Measurements from ENCODE around the gene GUCY1A1. TPM values are rescaled to one million over a fixed set of nuclear protein-coding genes. Genes with fewer than 3 reads are reported as not detected.

The GUCY1A1 gene
- polyA plus RNA-seq, 4 donors, result 1.3 to 8.1 (median 6.4) TPM

GRCh38 chr4:155705664-155706063 lies 39.0 kb downstream of the GUCY1A1 start:
- no peaks in the 10 kb centered on the region for H3K27me3 ChIP-seq (ENCODE audit: control insufficient read depth in 3 of 3, insufficient read depth in 3 of 3, low read length in 3 of 3)
- DNase-seq, result peak; percentile 53 to 72
- no peak for FAIRE-seq
- H3K27ac ChIP-seq (ENCODE audit: low read depth in 1 of 3, low read length in 2 of 3), result peak overlapping the region in 2 of 3 donors; percentile 44 to 52
- H3K4me1 ChIP-seq (ENCODE audit: control insufficient read depth in 3 of 3, insufficient read depth in 2 of 3, low read depth in 1 of 3, low read length in 2 of 3), result peaks cover 0 to 26% (median 5%) of the 10 kb centered on the region in 3 donors
- 6 to 22% (median 7%) methylated on average over 2 of the region's 2 CpGs for WGBS, 3 donors
- H3K9me3 ChIP-seq (ENCODE audit: control insufficient read depth in 2 of 2, insufficient read depth in 1 of 2, low read depth in 1 of 2, low read length in 1 of 2), result no peaks in the 10 kb centered on the region
- no peak overlapping the region for H3K4me3 ChIP-seq (ENCODE audit: low read depth in 1 of 3, low read length in 3 of 3)
- peaks cover 0 to 4% (median 0%) of the 10 kb centered on the region in 3 donors for H3K36me3 ChIP-seq (ENCODE audit: control insufficient read depth in 3 of 3, insufficient read depth in 2 of 3, low read depth in 1 of 3, low read length in 3 of 3)

- Histone ChIP-seq H3K27me3 (ENCODE audit: control insufficient read depth in 3 of 3, insufficient read depth in 3 of 3, low read length in 3 of 3) (no peaks in the 10 kb centered on the region), H3K27ac (ENCODE audit: low read depth in 1 of 3, low read length in 2 of 3) (peak overlapping the region in 1 of 3 donors; percentile 52), H3K4me3 (ENCODE audit: low read depth in 1 of 3, low read length in 3 of 3) (no peak overlapping the region), H3K36me3 (ENCODE audit: control insufficient read depth in 3 of 3, insufficient read depth in 2 of 3, low read depth in 1 of 3, low read length in 3 of 3) (peaks cover 0 to 6% (median 0%) of the 10 kb centered on the region in 3 donors), H3K9me3 (ENCODE audit: control insufficient read depth in 2 of 2, insufficient read depth in 1 of 2, low read depth in 1 of 2, low read length in 1 of 2) (no peaks in the 10 kb centered on the region), H3K4me1 (ENCODE audit: control insufficient read depth in 3 of 3, insufficient read depth in 2 of 3, low read depth in 1 of 3, low read length in 2 of 3) (peaks cover 0 to 26% (median 5%) of the 10 kb centered on the region in 3 donors)
- WGBS, 3 donors, result 15 to 32% (median 31%) methylated on average over 2 of the region's 2 CpGs
- FAIRE-seq (no peak), DNase-seq (no peak)
Observed at GRCh38 chr4:155706147-155706546, 39.5 kb downstream of the GUCY1A1 start.

GRCh38 chr4:155707251-155707650 lies 40.6 kb downstream of the GUCY1A1 start:
- Histone ChIP-seq H3K9me3 (ENCODE audit: control insufficient read depth in 2 of 2, insufficient read depth in 1 of 2, low read depth in 1 of 2, low read length in 1 of 2) (no peaks in the 10 kb centered on the region), H3K27ac (ENCODE audit: low read depth in 1 of 3, low read length in 2 of 3) (no peak overlapping the region), H3K4me3 (ENCODE audit: low read depth in 1 of 3, low read length in 3 of 3) (no peak overlapping the region), H3K4me1 (ENCODE audit: control insufficient read depth in 3 of 3, insufficient read depth in 2 of 3, low read depth in 1 of 3, low read length in 2 of 3) (peaks cover 0 to 24% (median 5%) of the 10 kb centered on the region in 3 donors), H3K36me3 (ENCODE audit: control insufficient read depth in 3 of 3, insufficient read depth in 2 of 3, low read depth in 1 of 3, low read length in 3 of 3) (peaks cover 0 to 10% (median 0%) of the 10 kb centered on the region in 3 donors), H3K27me3 (ENCODE audit: control insufficient read depth in 3 of 3, insufficient read depth in 3 of 3, low read length in 3 of 3) (no peaks in the 10 kb centered on the region)
- DNase-seq (no peak), FAIRE-seq (no peak)
- WGBS, 3 donors, result 88 to 95% (median 94%) methylated on average over 5 of the region's 5 CpGs

GRCh38 chr4:155708782-155709181 lies 42.1 kb downstream of the GUCY1A1 start:
- H3K4me1 ChIP-seq (ENCODE audit: control insufficient read depth in 3 of 3, insufficient read depth in 2 of 3, low read depth in 1 of 3, low read length in 2 of 3), result peaks cover 0 to 17% (median 5%) of the 10 kb centered on the region in 3 donors
- H3K27ac ChIP-seq (ENCODE audit: low read depth in 1 of 3, low read length in 2 of 3), result no peak overlapping the region
- H3K4me3 ChIP-seq (ENCODE audit: low read depth in 1 of 3, low read length in 3 of 3), result no peak overlapping the region
- FAIRE-seq (no peak), DNase-seq (no peak)
- H3K9me3 ChIP-seq (ENCODE audit: control insufficient read depth in 2 of 2, insufficient read depth in 1 of 2, low read depth in 1 of 2, low read length in 1 of 2), result no peaks in the 10 kb centered on the region
- 78 to 85% (median 84%) methylated on average over 1 of the region's 1 CpG for WGBS, 3 donors
- no peaks in the 10 kb centered on the region for H3K27me3 ChIP-seq (ENCODE audit: control insufficient read depth in 3 of 3, insufficient read depth in 3 of 3, low read length in 3 of 3)
- H3K36me3 ChIP-seq (ENCODE audit: control insufficient read depth in 3 of 3, insufficient read depth in 2 of 3, low read depth in 1 of 3, low read length in 3 of 3), result peaks cover 0 to 17% (median 0%) of the 10 kb centered on the region in 3 donors

- peaks cover 0 to 17% (median 0%) of the 10 kb centered on the region in 3 donors for H3K36me3 ChIP-seq (ENCODE audit: control insufficient read depth in 3 of 3, insufficient read depth in 2 of 3, low read depth in 1 of 3, low read length in 3 of 3)
- peaks cover 0 to 8% (median 3%) of the 10 kb centered on the region in 3 donors for H3K4me1 ChIP-seq (ENCODE audit: control insufficient read depth in 3 of 3, insufficient read depth in 2 of 3, low read depth in 1 of 3, low read length in 2 of 3)
- WGBS, 3 donors, result 69 to 91% (median 80%) methylated on average over 4 of the region's 4 CpGs
- no peaks in the 10 kb centered on the region for H3K9me3 ChIP-seq (ENCODE audit: control insufficient read depth in 2 of 2, insufficient read depth in 1 of 2, low read depth in 1 of 2, low read length in 1 of 2)
- DNase-seq, result no peak
- H3K27me3 ChIP-seq (ENCODE audit: control insufficient read depth in 3 of 3, insufficient read depth in 3 of 3, low read length in 3 of 3), result no peaks in the 10 kb centered on the region
- FAIRE-seq, result no peak
- H3K27ac ChIP-seq (ENCODE audit: low read depth in 1 of 3, low read length in 2 of 3), result no peak overlapping the region
- no peak overlapping the region for H3K4me3 ChIP-seq (ENCODE audit: low read depth in 1 of 3, low read length in 3 of 3)
Observed at GRCh38 chr4:155709918-155710317, 43.3 kb downstream of the GUCY1A1 start.

GRCh38 chr4:155711556-155711955 lies 44.9 kb downstream of the GUCY1A1 start:
- WGBS, 3 donors, result 71 to 86% (median 77%) methylated on average over 1 of the region's 1 CpG
- peak; percentile 10 for FAIRE-seq
- H3K9me3 ChIP-seq (ENCODE audit: control insufficient read depth in 2 of 2, insufficient read depth in 1 of 2, low read depth in 1 of 2, low read length in 1 of 2), result no peaks in the 10 kb centered on the region
- H3K27ac ChIP-seq (ENCODE audit: low read depth in 1 of 3, low read length in 2 of 3), result no peak overlapping the region
- no peak overlapping the region for H3K4me3 ChIP-seq (ENCODE audit: low read depth in 1 of 3, low read length in 3 of 3)
- H3K27me3 ChIP-seq (ENCODE audit: control insufficient read depth in 3 of 3, insufficient read depth in 3 of 3, low read length in 3 of 3), result no peaks in the 10 kb centered on the region
- H3K4me1 ChIP-seq (ENCODE audit: control insufficient read depth in 3 of 3, insufficient read depth in 2 of 3, low read depth in 1 of 3, low read length in 2 of 3), result no peaks in the 10 kb centered on the region
- peaks cover 0 to 17% (median 0%) of the 10 kb centered on the region in 3 donors for H3K36me3 ChIP-seq (ENCODE audit: control insufficient read depth in 3 of 3, insufficient read depth in 2 of 3, low read depth in 1 of 3, low read length in 3 of 3)
- DNase-seq, result no peak

- H3K4me3 ChIP-seq (ENCODE audit: low read depth in 1 of 3, low read length in 3 of 3), result no peak overlapping the region
- no peak for DNase-seq
Observed at GRCh38 chr4:155712846-155713245, 46.2 kb downstream of the GUCY1A1 start.

GRCh38 chr4:155713911-155714310 lies 47.3 kb downstream of the GUCY1A1 start:
- WGBS, 3 donors, result 52 to 78% (median 56%) methylated on average over 1 of the region's 1 CpG
- no peak overlapping the region for H3K27ac ChIP-seq (ENCODE audit: low read depth in 1 of 3, low read length in 2 of 3)
- H3K4me3 ChIP-seq (ENCODE audit: low read depth in 1 of 3, low read length in 3 of 3), result no peak overlapping the region
- H3K9me3 ChIP-seq (ENCODE audit: control insufficient read depth in 2 of 2, insufficient read depth in 1 of 2, low read depth in 1 of 2, low read length in 1 of 2), result no peaks in the 10 kb centered on the region
- H3K27me3 ChIP-seq (ENCODE audit: control insufficient read depth in 3 of 3, insufficient read depth in 3 of 3, low read length in 3 of 3), result no peaks in the 10 kb centered on the region
- peaks cover 0 to 18% (median 0%) of the 10 kb centered on the region in 3 donors for H3K36me3 ChIP-seq (ENCODE audit: control insufficient read depth in 3 of 3, insufficient read depth in 2 of 3, low read depth in 1 of 3, low read length in 3 of 3)
- H3K4me1 ChIP-seq (ENCODE audit: control insufficient read depth in 3 of 3, insufficient read depth in 2 of 3, low read depth in 1 of 3, low read length in 2 of 3), result no peaks in the 10 kb centered on the region
- DNase-seq (no peak), FAIRE-seq (no peak)

More at GRCh38 chr4:155712846-155713245, 46.2 kb downstream of the GUCY1A1 start:
- H3K36me3 ChIP-seq (ENCODE audit: control insufficient read depth in 3 of 3, insufficient read depth in 2 of 3, low read depth in 1 of 3, low read length in 3 of 3), result peaks cover 0 to 15% (median 0%) of the 10 kb centered on the region in 3 donors
- H3K4me1 ChIP-seq (ENCODE audit: control insufficient read depth in 3 of 3, insufficient read depth in 2 of 3, low read depth in 1 of 3, low read length in 2 of 3), result no peaks in the 10 kb centered on the region
- 78 to 86% (median 81%) methylated on average over 3 of the region's 3 CpGs for WGBS, 3 donors
- no peak for FAIRE-seq
- no peak overlapping the region for H3K27ac ChIP-seq (ENCODE audit: low read depth in 1 of 3, low read length in 2 of 3)
- no peaks in the 10 kb centered on the region for H3K9me3 ChIP-seq (ENCODE audit: control insufficient read depth in 2 of 2, insufficient read depth in 1 of 2, low read depth in 1 of 2, low read length in 1 of 2)
- H3K27me3 ChIP-seq (ENCODE audit: control insufficient read depth in 3 of 3, insufficient read depth in 3 of 3, low read length in 3 of 3), result no peaks in the 10 kb centered on the region

GRCh38 chr4:155722336-155722735 lies 55.7 kb downstream of the GUCY1A1 start:
- H3K36me3 ChIP-seq (ENCODE audit: control insufficient read depth in 3 of 3, insufficient read depth in 2 of 3, low read depth in 1 of 3, low read length in 3 of 3), result peaks cover 0 to 8% (median 0%) of the 10 kb centered on the region in 3 donors
- no peaks in the 10 kb centered on the region for H3K9me3 ChIP-seq (ENCODE audit: control insufficient read depth in 2 of 2, insufficient read depth in 1 of 2, low read depth in 1 of 2, low read length in 1 of 2)
- H3K4me1 ChIP-seq (ENCODE audit: control insufficient read depth in 3 of 3, insufficient read depth in 2 of 3, low read depth in 1 of 3, low read length in 2 of 3), result peaks cover 0 to 7% (median 0%) of the 10 kb centered on the region in 3 donors
- no peak overlapping the region for H3K4me3 ChIP-seq (ENCODE audit: low read depth in 1 of 3, low read length in 3 of 3)
- DNase-seq (no peak), FAIRE-seq (no peak)
- 64 to 75% (median 70%) methylated on average over 1 of the region's 1 CpG for WGBS, 3 donors
- no peaks in the 10 kb centered on the region for H3K27me3 ChIP-seq (ENCODE audit: control insufficient read depth in 3 of 3, insufficient read depth in 3 of 3, low read length in 3 of 3)
- H3K27ac ChIP-seq (ENCODE audit: low read depth in 1 of 3, low read length in 2 of 3), result peak overlapping the region in 1 of 3 donors; percentile 65
